HCT116 (cell line): ENCODE measurements around the gene RYR2. TPM values are rescaled to one million over a fixed set of nuclear protein-coding genes. Genes with fewer than 3 reads are reported as not detected.

Experiments
- ATAC-seq: fragments of 200-7000 bp; cut with Tn5 transposase; 2 replicates; pipeline ENCODE4 v1.9.1; 2020; ENCODE audit warnings: mild to moderate bottlenecking, moderate library complexity
- BruUV-seq: library from RNA; stranded (reverse); fragments of 400-500 nt; replicated peaks from 2 replicates; lab custom pipeline; 2021; lab: Mats Ljungman, UMichigan
- CTCF ChIA-PET: fragments of 300-600 bp; sonication (Branson Sonifier 250); formaldehyde crosslinking; loops from one replicate; lab custom pipeline; 2021; ENCODE audit warnings: antibody characterized with exemption; lab: Charles Lee
- POLR2A ChIA-PET: fragments of 300-600, 350-600 bp; sonication (Branson Sonifier 250); formaldehyde crosslinking; loops from one replicate; lab custom pipeline; 2021; ENCODE audit warnings: antibody characterized with exemption; lab: Charles Lee
- RAD21 ChIA-PET, 2 experiments: fragments of 300-600 bp; sonication (Branson Sonifier 250); formaldehyde crosslinking; loops; one replicate each; lab custom pipeline; 2023; ENCODE audit warnings: low total read pairs in 2 of 2; ENCODE audit not compliant: uncharacterized antibody in 2 of 2, unreplicated experiment in 2 of 2, low non-redundant PET in 1 of 2; lab: Charles Lee
- DNase-seq: peaks from one replicate; pipeline ENCODE4 v3.0.0-alpha.2; 2010; ENCODE audit warnings: low read depth, low spot score
- H2AFZ ChIP-seq: fragments of 200-600 bp; shearing (Covaris generic), sonication (generic); 2 replicates; pipeline ENCODE4 v1.6.1; 2017; ENCODE audit warnings: low read depth, mixed run types, mixed read lengths, antibody characterized with exemption, low read length; ENCODE audit not compliant: poor library complexity, severe bottlenecking
- H3K27ac ChIP-seq: 2 replicates; pipeline ENCODE4 v1.5.1; 2012; ENCODE audit warnings: low read depth, low read length
- H3K27me3 ChIP-seq: fragments of 200-600 bp; sonication (generic); 2 replicates; pipeline ENCODE4 v1.6.1; 2016; ENCODE audit warnings: mixed run types, low read length, mixed read lengths; ENCODE audit not compliant: insufficient read depth
- H3K36me3 ChIP-seq, 2 experiments: fragments of 200-500 bp in 1 of 2; fragments of 200-600 bp in 1 of 2; sonication (Bioruptor generic) in 1 of 2; sonication (generic) in 1 of 2; 2 replicates each; pipeline versions ENCODE4 v1.5.1 to v1.6.1; 2014 to 2016; ENCODE audit warnings: low read length in 2 of 2, inconsistent platforms in 1 of 2, mixed read lengths in 1 of 2, mixed run types in 1 of 2; ENCODE audit not compliant: insufficient read depth in 2 of 2, control insufficient read depth in 1 of 2
- H3K4me1 ChIP-seq, 2 experiments: fragments of 200-600 bp in 1 of 2; sonication (generic) in 1 of 2; 2 replicates each; pipeline versions ENCODE4 v1.5.1 to v1.6.1; 2012 to 2017; ENCODE audit warnings: low read length in 2 of 2, inconsistent platforms in 1 of 2, mild to moderate bottlenecking in 1 of 2, mixed read lengths in 1 of 2, mixed run types in 1 of 2, moderate library complexity in 1 of 2; ENCODE audit not compliant: insufficient read depth in 2 of 2, control insufficient read depth in 1 of 2
- H3K4me2 ChIP-seq: fragments of 200-600 bp; sonication (generic); 2 replicates; pipeline ENCODE4 v1.6.1; 2017; ENCODE audit warnings: mixed run types, low read length, mixed read lengths
- H3K4me3 ChIP-seq, 2 experiments: fragments of 200-600 bp in 1 of 2; sonication (generic) in 1 of 2; replicated peaks in 1 of 2; 2 replicates each; pipeline ENCODE4 v1.5.1; 2011 to 2016; ENCODE audit warnings: low read length in 2 of 2, control low read depth in 1 of 2, low read depth in 1 of 2, mild to moderate bottlenecking in 1 of 2, mixed read lengths in 1 of 2, mixed run types in 1 of 2
- H3K79me2 ChIP-seq: fragments of 200-600 bp; sonication (generic); 2 replicates; pipeline ENCODE4 v1.6.1; 2017; ENCODE audit warnings: mild to moderate bottlenecking, mixed run types, low read length, moderate library complexity, mixed read lengths; ENCODE audit not compliant: insufficient read depth
- H3K9ac ChIP-seq: fragments of 200-600 bp; sonication (generic); 2 replicates; pipeline ENCODE4 v1.6.1; 2016; ENCODE audit warnings: low read length, mixed read lengths
- H3K9me2 ChIP-seq: fragments of 200-600 bp; sonication (generic), shearing (Covaris generic); 2 replicates; pipeline ENCODE4 v1.6.1; 2017; ENCODE audit warnings: mixed run types, mild to moderate bottlenecking, moderate library complexity; ENCODE audit not compliant: insufficient read depth
- H3K9me3 ChIP-seq, 2 experiments: fragments of 200-500 bp in 1 of 2; fragments of 200-600 bp in 1 of 2; sonication (Bioruptor generic) in 1 of 2; sonication (generic) in 1 of 2; 2 replicates each; pipeline ENCODE4 v1.6.1; 2014 to 2017; ENCODE audit warnings: low read length in 2 of 2, mixed read lengths in 2 of 2, inconsistent platforms in 1 of 2, low read depth in 1 of 2, mild to moderate bottlenecking in 1 of 2, mixed run types in 1 of 2, moderate library complexity in 1 of 2; ENCODE audit not compliant: control insufficient read depth in 1 of 2, insufficient read depth in 1 of 2
- H4K20me1 ChIP-seq: fragments of 200-600 bp; sonication (generic), shearing (Covaris generic); 2 replicates; pipeline ENCODE4 v1.6.1; 2017; ENCODE audit warnings: mixed run types, mild to moderate bottlenecking, moderate library complexity; ENCODE audit not compliant: insufficient read depth
- JUND ChIP-seq: IDR thresholded peaks from 2 replicates; pipeline ENCODE4 v1.6.1; 2012
- REST ChIP-seq: IDR thresholded peaks from 2 replicates; pipeline ENCODE4 v1.6.1; 2012; ENCODE audit warnings: low read depth
- SIN3A ChIP-seq: IDR thresholded peaks from 2 replicates; pipeline ENCODE4 v1.6.1; 2012; ENCODE audit warnings: low read depth
- ZBTB33 ChIP-seq: IDR thresholded peaks from 2 replicates; pipeline ENCODE4 v1.6.1; 2011; ENCODE audit warnings: mild to moderate bottlenecking, low read length, moderate library complexity; ENCODE audit not compliant: insufficient replicate concordance; ENCODE audit errors: extremely low read depth
- intact Hi-C: fragments of 100-400 bp; cut with micrococcal nuclease; formaldehyde crosslinking; loops from 2 replicates; pipeline ENCODE4 v1.10.0; 2022
- total RNA-seq: library from RNA; stranded (reverse); gene quantifications from one replicate; pipeline ENCODE4 v1.2.1, GENCODE V29; 2021; ENCODE audit not compliant: unreplicated experiment
- TF ChIP-seq, protein P1 (sequence below): IDR thresholded peaks from 2 replicates; pipeline ENCODE4 v1.6.1; 2012
- TF ChIP-seq, protein P2 (sequence below), 3 experiments: fragments of 200-600 bp in 1 of 3; sonication (generic) in 1 of 3; IDR thresholded peaks in 2 of 3; conservative IDR thresholded peaks in 1 of 3; 2 replicates each; pipeline ENCODE4 v1.5.1; 2012 to 2017; ENCODE audit warnings: low read depth in 2 of 3, low read length in 2 of 3, antibody characterized with exemption in 1 of 3, borderline replicate concordance in 1 of 3, control low read depth in 1 of 3, mild to moderate bottlenecking in 1 of 3, mixed read lengths in 1 of 3, mixed run types in 1 of 3, moderate library complexity in 1 of 3; ENCODE audit not compliant: insufficient read depth in 1 of 3

The RYR2 gene
- total RNA-seq, 1 experiment from 2014 or later: 0.02 TPM

GRCh38 chr1:237355022-237355421 lies 313.0 kb downstream of the RYR2 start (continued):
- TF ChIP-seq REST: no peak
- no peak for TF ChIP-seq JUND

DNA sequence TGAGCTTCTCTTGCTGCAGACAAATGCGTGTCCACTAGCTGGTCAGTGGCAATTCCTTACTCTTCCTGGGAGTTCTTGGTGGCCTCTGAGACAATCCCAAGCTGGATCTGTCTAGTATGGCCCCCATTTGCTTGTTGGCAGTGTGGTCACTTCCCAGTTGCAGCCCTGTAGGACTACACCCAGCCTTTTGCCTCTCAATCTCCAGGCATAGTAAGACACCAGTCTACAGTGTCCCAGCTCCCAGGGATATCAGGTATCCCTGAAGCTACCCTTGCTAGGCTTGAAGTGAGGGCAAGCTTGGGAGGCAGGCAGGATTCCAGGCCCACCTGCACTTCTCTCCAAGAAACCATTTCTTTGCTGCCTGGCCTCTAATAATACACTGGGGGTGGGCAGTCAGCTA lies 316.6 kb downstream of the RYR2 start:
- Histone ChIP-seq H4K20me1 (no peaks in the 10 kb centered on the region), H3K9me3 (no peaks in the 10 kb centered on the region), H3K79me2 (no peaks in the 10 kb centered on the region), H3K4me3 (no peak overlapping the region), H3K9me2 (no peaks in the 10 kb centered on the region), H3K4me2 (no peak overlapping the region), H3K36me3 (no peaks in the 10 kb centered on the region), H3K27ac (no peak overlapping the region), H3K9ac (no peak overlapping the region)
- ATAC-seq: no peak
- DNase-seq: no peak
- TF ChIP-seq, protein P1, sequence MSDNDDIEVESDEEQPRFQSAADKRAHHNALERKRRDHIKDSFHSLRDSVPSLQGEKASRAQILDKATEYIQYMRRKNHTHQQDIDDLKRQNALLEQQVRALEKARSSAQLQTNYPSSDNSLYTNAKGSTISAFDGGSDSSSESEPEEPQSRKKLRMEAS: no peak
- no peak for TF ChIP-seq JUND
- TF ChIP-seq, protein P2, sequence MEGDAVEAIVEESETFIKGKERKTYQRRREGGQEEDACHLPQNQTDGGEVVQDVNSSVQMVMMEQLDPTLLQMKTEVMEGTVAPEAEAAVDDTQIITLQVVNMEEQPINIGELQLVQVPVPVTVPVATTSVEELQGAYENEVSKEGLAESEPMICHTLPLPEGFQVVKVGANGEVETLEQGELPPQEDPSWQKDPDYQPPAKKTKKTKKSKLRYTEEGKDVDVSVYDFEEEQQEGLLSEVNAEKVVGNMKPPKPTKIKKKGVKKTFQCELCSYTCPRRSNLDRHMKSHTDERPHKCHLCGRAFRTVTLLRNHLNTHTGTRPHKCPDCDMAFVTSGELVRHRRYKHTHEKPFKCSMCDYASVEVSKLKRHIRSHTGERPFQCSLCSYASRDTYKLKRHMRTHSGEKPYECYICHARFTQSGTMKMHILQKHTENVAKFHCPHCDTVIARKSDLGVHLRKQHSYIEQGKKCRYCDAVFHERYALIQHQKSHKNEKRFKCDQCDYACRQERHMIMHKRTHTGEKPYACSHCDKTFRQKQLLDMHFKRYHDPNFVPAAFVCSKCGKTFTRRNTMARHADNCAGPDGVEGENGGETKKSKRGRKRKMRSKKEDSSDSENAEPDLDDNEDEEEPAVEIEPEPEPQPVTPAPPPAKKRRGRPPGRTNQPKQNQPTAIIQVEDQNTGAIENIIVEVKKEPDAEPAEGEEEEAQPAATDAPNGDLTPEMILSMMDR (IDR thresholded peaks at IDR 0.05 in 2 of 3, conservative IDR thresholded peaks at IDR 0.05 in 1 of 3; ENCODE audit: borderline replicate concordance in 1 of 3, insufficient read depth in 1 of 3, low read depth in 2 of 3, low read length in 2 of 3): no peak
- TF ChIP-seq REST: no peak
- no peak for TF ChIP-seq ZBTB33
- TF ChIP-seq SIN3A: no peak
- TF ChIP-seq, all 23 proteins: peak for 0
- RAD21 ChIA-PET: no interaction called here
- no peaks in the 10 kb centered on the region; a peak in 1 of 4 replicates for H3K4me1 ChIP-seq
- POLR2A ChIA-PET: no interaction called here
- H3K27me3 ChIP-seq: no peaks in the 10 kb centered on the region
- CTCF ChIA-PET: no interaction called here
- no TSS peak for BruUV-seq
- intact Hi-C loops: no loop called here
- H2AFZ ChIP-seq: no peak overlapping the region
